Measurements from ENCODE around the gene SLC25A45.

SLC25A45 gene

GRCh38 chr11:65404638-65405339, 22.3 kb upstream of the SLC25A45 start:
- DNase-seq (ENCODE audit: low read depth) = no peak
- TF ChIP-seq CTCF (conservative IDR thresholded peaks at IDR 0.05; ENCODE audit: low read length) = no peak

GRCh38 chr11:65404210-65404609, 21.8 kb upstream of the SLC25A45 start:
- TF ChIP-seq CTCF (conservative IDR thresholded peaks at IDR 0.05; ENCODE audit: low read length) = no peak
- DNase-seq (ENCODE audit: low read depth) = no peak
- no peak overlapping the region for H3K4me3 ChIP-seq (ENCODE audit: low read length)

More at GRCh38 chr11:65404638-65405339, 22.3 kb upstream of the SLC25A45 start:
- H3K4me3 ChIP-seq (ENCODE audit: low read length) = no peak overlapping the region

GRCh38 chr11:65403607-65404121, 21.2 kb upstream of the SLC25A45 start:
- no peak for DNase-seq (ENCODE audit: low read depth)
- no peak for TF ChIP-seq CTCF (conservative IDR thresholded peaks at IDR 0.05; ENCODE audit: low read length)
- H3K4me3 ChIP-seq (ENCODE audit: low read length) = no peak overlapping the region

GRCh38 chr11:65402790-65403189, 20.3 kb upstream of the SLC25A45 start:
- H3K4me3 ChIP-seq (ENCODE audit: low read length) = no peak overlapping the region
- TF ChIP-seq CTCF (conservative IDR thresholded peaks at IDR 0.05; ENCODE audit: low read length) = no peak
- no peak for DNase-seq (ENCODE audit: low read depth)

GRCh38 chr11:65401803-65402248, 19.4 kb upstream of the SLC25A45 start:
- H3K4me3 ChIP-seq (ENCODE audit: low read length) = no peak overlapping the region
- DNase-seq (ENCODE audit: low read depth) = no peak
- TF ChIP-seq CTCF (conservative IDR thresholded peaks at IDR 0.05; ENCODE audit: low read length) = no peak

- TF ChIP-seq CTCF (conservative IDR thresholded peaks at IDR 0.05; ENCODE audit: low read length) = no peak
- no peak overlapping the region for H3K4me3 ChIP-seq (ENCODE audit: low read length)
- no peak for DNase-seq (ENCODE audit: low read depth)
Measured at GRCh38 chr11:65401073-65401802, 18.8 kb upstream of the SLC25A45 start.
